Measurements from ENCODE around the gene TRAFD1.

- no peak for TF ChIP-seq POLR2AphosphoS5 (IDR thresholded peaks at IDR 0.05; ENCODE audit: low read depth)
- no peak for TF ChIP-seq CTCF (conservative IDR thresholded peaks at IDR 0.05; ENCODE audit: low read depth in 2 of 2)
- no peak for TF ChIP-seq EZH2 (IDR thresholded peaks at IDR 0.05; ENCODE audit: low read depth, unreplicated experiment)
- TF ChIP-seq CREB1 (CRISPR knock-in tag; IDR thresholded peaks at IDR 0.05; ENCODE audit: low read depth): no peak
- TF ChIP-seq STAT1 (IDR thresholded peaks at IDR 0.05; ENCODE audit: unreplicated experiment): no peak
- no peak for TF ChIP-seq REST (IDR thresholded peaks at IDR 0.05; ENCODE audit: unreplicated experiment)
- no peak for TF ChIP-seq ETS1 (IDR thresholded peaks at IDR 0.05)
Measured at GRCh38 chr12:112097641-112098040, 27.7 kb upstream of the TRAFD1 start.
